ENCODE data around the gene PCDHGA1. TPM values are rescaled to one million over a fixed set of nuclear protein-coding genes. Genes with fewer than 3 reads are reported as not detected.

PCDHGA1 gene
- total RNA-seq, 2 experiments from 2014 or later: 0.07 TPM; not detected in 1

DNA sequence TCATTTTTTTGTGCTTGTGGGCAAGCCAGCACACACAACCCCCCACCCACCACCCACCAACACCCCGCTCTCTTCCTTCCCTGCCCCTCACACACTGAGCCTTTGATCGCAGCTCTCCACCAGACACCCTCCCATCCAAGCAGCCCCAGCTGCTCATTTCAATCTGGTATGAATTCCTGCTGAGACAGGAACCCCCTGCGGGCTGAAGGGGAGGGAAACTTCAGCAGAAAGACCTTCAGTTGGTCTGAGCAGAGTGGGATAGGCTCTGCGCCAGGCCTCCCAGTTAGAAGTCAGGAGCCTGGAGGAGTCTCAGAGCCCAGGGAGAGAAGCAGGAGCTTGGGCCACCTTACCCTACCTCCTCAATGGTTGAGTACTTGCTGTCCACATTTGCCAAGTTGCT is 165.7 kb downstream of the PCDHGA1 start:
- Mint-ChIP-seq H3K4me1 (ENCODE audit: low read depth) (peaks cover 8% of the 10 kb centered on the region), H3K36me3 (ENCODE audit: low read depth) (no peaks in the 10 kb centered on the region), H3K9me3 (no peaks in the 10 kb centered on the region), H3K27me3 (peaks cover 51% of the 10 kb centered on the region), H3K27ac (no peak overlapping the region), H3K4me3 (no peak overlapping the region)
- DNase-seq: no peak
- POLR2A ChIA-PET: interaction anchor here (1.1 kb wide), 1 partner anchor 11 kb away, joined by 3 read pairs; no protein-coding TSS in a partner anchor
- intact Hi-C loops (cut with micrococcal nuclease): no loop called here
- ATAC-seq: no peak
- CTCF ChIA-PET: interaction anchor here (1.0 kb wide), 1 partner anchor 66 kb away, joined by 3 read pairs; the partner anchor contains the start of gene PCDHGA12
- TF ChIP-seq, protein P1, sequence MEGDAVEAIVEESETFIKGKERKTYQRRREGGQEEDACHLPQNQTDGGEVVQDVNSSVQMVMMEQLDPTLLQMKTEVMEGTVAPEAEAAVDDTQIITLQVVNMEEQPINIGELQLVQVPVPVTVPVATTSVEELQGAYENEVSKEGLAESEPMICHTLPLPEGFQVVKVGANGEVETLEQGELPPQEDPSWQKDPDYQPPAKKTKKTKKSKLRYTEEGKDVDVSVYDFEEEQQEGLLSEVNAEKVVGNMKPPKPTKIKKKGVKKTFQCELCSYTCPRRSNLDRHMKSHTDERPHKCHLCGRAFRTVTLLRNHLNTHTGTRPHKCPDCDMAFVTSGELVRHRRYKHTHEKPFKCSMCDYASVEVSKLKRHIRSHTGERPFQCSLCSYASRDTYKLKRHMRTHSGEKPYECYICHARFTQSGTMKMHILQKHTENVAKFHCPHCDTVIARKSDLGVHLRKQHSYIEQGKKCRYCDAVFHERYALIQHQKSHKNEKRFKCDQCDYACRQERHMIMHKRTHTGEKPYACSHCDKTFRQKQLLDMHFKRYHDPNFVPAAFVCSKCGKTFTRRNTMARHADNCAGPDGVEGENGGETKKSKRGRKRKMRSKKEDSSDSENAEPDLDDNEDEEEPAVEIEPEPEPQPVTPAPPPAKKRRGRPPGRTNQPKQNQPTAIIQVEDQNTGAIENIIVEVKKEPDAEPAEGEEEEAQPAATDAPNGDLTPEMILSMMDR (IDR thresholded peaks at IDR 0.05): no peak

GRCh38 chr5:141501761-141502160 is 171.4 kb downstream of the PCDHGA1 start:
- CTCF ChIA-PET: interaction anchor here (1.1 to 2.6 kb wide), 2 partner anchors 10 to 132 kb away, joined by 4 to 12 read pairs; partner anchors contain the start of gene PCDHGB3
- Mint-ChIP-seq H3K4me1 (ENCODE audit: low read depth) (no peaks in the 10 kb centered on the region), H3K36me3 (ENCODE audit: low read depth) (no peaks in the 10 kb centered on the region), H3K27me3 (peaks cover 10% of the 10 kb centered on the region), H3K4me3 (no peak overlapping the region), H3K9me3 (no peaks in the 10 kb centered on the region), H3K27ac (no peak overlapping the region)
- intact Hi-C loops (cut with micrococcal nuclease): no loop called here
- TF ChIP-seq, protein P1 (IDR thresholded peaks at IDR 0.05): no peak
- ATAC-seq: no peak
- DNase-seq: no peak
- POLR2A ChIA-PET: no interaction called here

DNA sequence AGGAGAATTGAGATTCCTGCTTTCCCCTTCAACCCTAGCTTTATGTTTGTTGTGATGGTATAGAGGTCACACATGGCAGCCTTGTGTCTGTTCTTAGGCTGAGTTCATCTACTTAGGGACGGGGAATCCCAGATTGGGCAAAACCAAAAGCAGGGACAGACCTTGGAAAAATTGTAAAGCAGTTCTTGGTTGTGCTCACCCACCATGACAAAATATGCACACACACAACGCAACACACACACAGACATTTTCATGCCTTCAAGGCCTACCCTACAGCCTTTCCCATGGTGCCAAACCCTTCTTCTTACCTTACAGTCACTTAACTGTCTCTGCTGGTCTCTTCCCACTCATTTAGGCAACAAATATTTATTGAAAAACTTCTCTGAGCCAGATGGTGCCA is 173.4 kb downstream of the PCDHGA1 start:
- ATAC-seq (no peak), DNase-seq (no peak)
- Mint-ChIP-seq H3K9me3 (no peaks in the 10 kb centered on the region), H3K27me3 (peaks cover 2% of the 10 kb centered on the region), H3K4me3 (no peak overlapping the region), H3K27ac (no peak overlapping the region), H3K36me3 (ENCODE audit: low read depth) (no peaks in the 10 kb centered on the region), H3K4me1 (ENCODE audit: low read depth) (no peaks in the 10 kb centered on the region)
- intact Hi-C loops (cut with micrococcal nuclease): no loop called here
- ChIA-PET POLR2A (no interaction called here), CTCF (interaction anchor here (2.0 kb wide), 1 partner anchor 9 kb away, joined by 10 read pairs; no protein-coding TSS in a partner anchor)
- TF ChIP-seq, protein P1 (IDR thresholded peaks at IDR 0.05): no peak

DNA sequence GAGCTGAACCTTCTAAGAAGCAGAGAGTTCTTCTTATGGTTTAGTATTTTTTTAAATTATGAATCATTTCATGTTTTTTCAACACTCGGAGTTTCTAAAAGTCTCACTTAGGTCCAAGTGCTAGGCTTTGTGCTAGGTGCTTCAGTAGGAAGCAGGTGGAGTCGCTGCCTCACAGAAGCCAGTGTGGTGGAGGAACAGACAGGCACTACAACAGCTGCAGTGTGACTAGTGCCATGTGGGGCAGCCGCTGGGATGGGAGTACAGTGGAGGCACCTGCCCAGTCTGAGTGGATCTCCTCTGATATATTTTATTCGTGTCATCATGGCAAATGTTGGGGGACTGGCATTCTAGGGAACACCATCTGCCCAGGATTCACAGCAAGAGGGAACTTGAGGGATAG is 173.9 kb downstream of the PCDHGA1 start:
- Mint-ChIP-seq H3K27ac (no peak overlapping the region), H3K9me3 (no peaks in the 10 kb centered on the region), H3K4me3 (no peak overlapping the region), H3K4me1 (ENCODE audit: low read depth) (peaks cover 4% of the 10 kb centered on the region), H3K27me3 (no peaks in the 10 kb centered on the region), H3K36me3 (ENCODE audit: low read depth) (no peaks in the 10 kb centered on the region)
- ATAC-seq (no peak), DNase-seq (no peak)
- POLR2A ChIA-PET: no interaction called here
- CTCF ChIA-PET: interaction anchor here (2.0 kb wide), 1 partner anchor 8 kb away, joined by 10 read pairs; no protein-coding TSS in a partner anchor
- intact Hi-C loops (cut with micrococcal nuclease): no loop called here
- TF ChIP-seq, protein P1 (IDR thresholded peaks at IDR 0.05): no peak

- DNase-seq: no peak
- CTCF ChIA-PET: interaction anchor here (1.1 to 9.4 kb wide), 6 partner anchors 14 to 94 kb away, joined by 3 to 122 read pairs (median 8); partner anchors contain the start of genes PCDHGA10, PCDHGA12 and PCDHGC3
- TF ChIP-seq, protein P1 (IDR thresholded peaks at IDR 0.05): no peak
- H3K36me3 Mint-ChIP-seq (ENCODE audit: low read depth): no peaks in the 10 kb centered on the region
- POLR2A ChIA-PET: interaction anchor here (1.2 kb wide), 1 partner anchor 11 kb away, joined by 3 read pairs; no protein-coding TSS in a partner anchor
- ATAC-seq: no peak
- no peaks in the 10 kb centered on the region for H3K9me3 Mint-ChIP-seq
- H3K4me1 Mint-ChIP-seq (ENCODE audit: low read depth): peaks cover 9% of the 10 kb centered on the region
- H3K27ac Mint-ChIP-seq: no peak overlapping the region
- H3K27me3 Mint-ChIP-seq: no peaks in the 10 kb centered on the region
- intact Hi-C loops (cut with micrococcal nuclease): no loop called here
- H3K4me3 Mint-ChIP-seq: no peak overlapping the region
Measured at GRCh38 chr5:141506381-141507155, 176.3 kb downstream of the PCDHGA1 start.

Data from activated CD8-positive, alpha-beta T cell treated with anti-CD3 and anti-CD28 coated beads for 36 hours (primary cell).